Iris pigment epithelial cell (primary cell): ENCODE measurements around the gene GPC6.

Experiments
- DNase-seq: peaks from one replicate; pipeline ENCODE4 v3.0.0-alpha.2; 2011; ENCODE audit warnings: low read depth

GPC6 gene

DNA sequence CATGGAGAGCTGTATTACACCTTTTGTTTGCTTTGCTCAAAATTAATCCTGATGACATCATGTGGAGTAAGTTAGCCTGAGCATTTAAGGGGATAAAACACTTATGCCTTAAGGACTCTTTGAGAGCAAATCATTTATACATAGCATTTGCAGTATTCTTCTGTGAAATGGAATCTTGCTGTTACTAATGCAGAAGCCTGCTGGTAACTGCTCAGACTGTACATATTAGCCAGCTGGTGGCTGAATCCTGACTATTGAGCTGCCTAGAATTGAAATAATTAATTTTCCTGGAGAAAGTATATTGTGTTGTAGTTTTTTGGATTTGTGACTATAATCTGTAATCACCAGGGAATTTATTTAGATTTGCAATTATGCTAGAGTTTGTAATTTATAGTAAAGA is 363.2 kb downstream of the GPC6 start:
- no peak for DNase-seq

DNA sequence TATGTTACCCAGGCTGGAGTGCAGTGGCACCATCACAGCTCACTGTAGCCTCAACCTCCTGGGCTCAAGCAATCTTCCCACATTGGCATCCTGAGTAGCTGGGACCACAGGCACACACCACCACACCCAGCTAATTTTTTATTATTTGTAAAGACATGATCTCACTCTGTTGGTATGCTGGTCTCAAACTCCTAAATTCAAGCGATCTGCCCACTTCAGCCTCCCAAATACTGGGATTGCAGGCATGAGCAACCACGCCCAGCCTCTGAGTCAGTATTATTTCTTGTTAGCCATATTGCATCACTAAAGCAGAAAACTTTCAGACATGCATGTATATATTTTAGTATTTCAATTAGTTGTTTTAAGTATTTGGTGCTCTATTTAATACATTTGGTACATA is 376.4 kb downstream of the GPC6 start:
- DNase-seq: peak; percentile 67

DNA sequence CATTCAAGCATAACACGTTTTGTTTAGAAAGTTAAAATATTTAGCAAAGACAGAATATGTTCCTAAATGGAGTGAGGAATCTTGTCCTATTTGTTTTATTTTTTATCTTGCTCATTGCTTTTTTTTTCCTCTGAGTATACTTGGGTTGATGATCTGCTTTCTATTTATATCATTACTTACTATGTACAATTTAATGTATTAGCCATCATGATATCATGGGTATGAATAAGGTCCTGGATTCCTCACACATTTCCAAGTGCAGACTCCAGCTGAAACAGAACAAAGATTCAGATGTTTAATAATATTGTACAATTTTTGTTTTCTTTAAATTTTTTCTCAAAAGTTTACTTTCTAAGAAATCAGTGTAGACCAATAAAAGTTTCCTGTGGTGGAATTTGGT is 388.2 kb downstream of the GPC6 start:
- no peak for DNase-seq

DNA sequence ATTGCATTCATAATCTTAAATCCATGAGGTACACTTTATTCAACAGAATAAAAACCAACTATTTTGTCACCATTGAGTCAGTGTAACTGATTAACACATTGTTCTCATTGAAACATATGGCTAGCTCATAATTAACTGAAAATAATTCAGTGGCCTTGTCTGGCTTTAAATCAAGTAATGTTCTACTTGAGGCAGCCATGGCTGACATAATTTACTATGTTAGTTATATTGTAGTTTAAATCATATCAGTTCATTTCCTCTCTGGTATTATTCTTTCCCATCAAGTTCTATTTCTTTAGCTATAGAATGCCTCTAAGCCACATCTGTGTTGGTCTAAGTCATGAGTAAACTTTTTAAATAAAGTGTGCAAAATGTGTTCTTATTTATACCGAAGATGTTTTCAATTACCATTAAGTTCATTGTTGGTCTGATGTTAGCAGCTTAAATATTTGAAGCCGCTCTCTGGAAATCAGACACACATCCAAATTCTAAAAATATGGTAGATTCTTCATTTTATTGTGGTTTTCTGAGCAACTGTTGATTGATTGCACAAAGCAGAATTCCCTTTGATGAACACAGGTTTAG is 393.7 kb downstream of the GPC6 start:
- DNase-seq: no peak

DNA sequence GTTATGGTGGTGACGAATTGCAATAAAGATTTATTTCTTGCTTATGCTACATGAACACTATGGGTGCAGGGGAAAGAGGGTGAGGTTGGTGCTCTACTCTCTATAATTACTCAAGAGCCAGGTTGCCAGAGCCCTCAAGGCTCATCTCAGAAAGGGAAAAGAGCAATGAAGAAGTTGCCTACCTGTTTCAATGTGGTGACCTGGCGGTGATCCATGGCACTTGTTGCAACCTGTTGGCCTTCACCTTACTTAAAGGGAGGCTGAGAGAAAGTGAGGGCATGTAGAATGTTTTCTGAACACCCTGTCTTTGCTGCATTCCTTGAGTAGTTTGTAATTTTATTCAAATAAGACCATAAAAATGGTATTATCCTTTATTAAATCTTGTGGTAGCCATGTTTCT is 394.4 kb downstream of the GPC6 start:
- DNase-seq: no peak

DNA sequence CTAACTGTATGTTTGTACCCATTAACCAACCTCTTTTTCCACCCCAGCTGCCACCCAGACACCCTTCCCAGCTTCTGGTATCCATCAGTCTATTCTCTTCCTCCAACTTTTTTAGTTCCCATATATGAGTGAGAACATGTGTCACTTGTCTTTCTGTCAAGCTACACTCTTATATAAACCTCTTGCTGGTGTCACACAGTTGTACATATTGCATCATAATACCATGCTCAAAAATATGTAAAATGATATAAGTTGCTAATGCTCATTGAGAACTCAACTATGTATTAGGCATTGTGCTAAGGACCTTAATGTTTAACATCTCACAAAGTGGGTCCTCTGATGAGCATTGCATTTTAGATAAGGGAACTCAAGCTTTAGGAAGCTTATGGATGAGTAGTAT is 395.4 kb downstream of the GPC6 start:
- DNase-seq: no peak

DNA sequence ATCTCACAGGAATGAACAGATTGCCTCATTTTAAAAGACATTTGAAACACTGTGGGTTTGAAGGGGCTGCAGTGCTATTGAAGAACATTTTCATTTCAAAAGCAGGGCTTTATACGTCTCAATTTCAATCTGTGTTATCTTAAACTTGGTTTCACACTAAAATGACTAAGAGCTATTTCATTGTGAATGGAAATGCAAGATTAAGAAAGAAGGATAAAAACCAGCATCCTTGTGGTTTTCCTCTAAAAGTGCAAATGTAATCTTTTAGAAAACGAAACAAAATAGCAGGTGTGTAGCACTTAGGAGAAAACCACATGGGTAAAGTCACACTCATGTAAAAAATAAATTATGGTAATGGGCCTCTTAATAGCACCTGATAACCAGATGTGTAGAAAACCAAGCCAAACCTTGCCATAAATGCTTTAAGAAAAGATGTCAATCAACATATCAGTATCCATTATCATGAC is 397.7 kb downstream of the GPC6 start:
- peak; percentile 3 for DNase-seq

DNA sequence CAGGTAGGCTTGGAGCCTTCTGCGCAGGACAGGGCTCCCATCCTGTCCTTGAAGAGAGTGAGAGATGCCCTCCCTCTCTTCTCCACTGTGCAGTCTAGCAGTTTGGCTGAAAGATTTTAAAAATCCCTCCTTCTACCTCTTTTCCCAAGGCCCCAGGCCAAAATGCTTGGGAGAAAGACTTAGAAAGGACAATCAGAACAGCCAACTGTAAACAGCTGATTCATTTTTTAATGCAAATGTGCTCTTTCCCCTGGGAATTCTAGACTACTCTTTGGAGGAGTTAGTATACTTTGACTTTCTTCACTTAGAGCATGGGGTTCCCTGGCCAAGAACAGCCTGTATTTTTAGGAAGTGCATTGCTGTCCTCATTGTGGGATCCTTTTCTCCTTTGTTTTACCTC is 398.9 kb downstream of the GPC6 start:
- no peak for DNase-seq

DNA sequence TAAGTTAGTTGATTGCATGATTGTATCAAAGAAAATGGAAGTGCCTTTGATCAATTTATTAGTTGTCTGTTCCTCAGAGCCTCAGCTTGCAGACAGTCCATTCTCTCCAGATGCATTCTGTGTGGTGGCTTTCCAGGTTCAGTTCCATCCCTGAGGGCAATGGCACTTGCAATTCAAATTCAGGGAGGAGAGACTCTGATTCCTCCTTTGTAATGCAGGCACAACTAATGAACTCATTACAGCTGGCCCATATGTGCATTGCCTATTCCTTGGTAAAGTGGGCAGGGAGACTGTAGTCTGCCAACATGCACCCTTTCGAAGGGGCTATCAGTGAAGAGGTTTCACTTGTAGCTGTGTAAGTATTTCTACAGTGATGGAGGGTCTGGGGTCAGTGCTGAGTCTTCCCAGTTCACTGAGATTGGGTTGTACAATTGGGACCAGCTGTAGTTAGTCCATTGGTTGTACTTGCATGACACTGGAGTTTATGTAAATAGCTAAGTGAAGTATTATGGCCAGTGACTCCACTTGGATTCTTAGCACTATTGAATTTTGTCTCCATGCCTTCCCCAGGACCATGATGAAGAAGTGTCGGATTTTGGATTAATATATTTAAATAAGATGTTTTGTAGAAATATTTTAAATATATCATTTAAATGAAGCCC is 401.7 kb downstream of the GPC6 start:
- DNase-seq: no peak

DNA sequence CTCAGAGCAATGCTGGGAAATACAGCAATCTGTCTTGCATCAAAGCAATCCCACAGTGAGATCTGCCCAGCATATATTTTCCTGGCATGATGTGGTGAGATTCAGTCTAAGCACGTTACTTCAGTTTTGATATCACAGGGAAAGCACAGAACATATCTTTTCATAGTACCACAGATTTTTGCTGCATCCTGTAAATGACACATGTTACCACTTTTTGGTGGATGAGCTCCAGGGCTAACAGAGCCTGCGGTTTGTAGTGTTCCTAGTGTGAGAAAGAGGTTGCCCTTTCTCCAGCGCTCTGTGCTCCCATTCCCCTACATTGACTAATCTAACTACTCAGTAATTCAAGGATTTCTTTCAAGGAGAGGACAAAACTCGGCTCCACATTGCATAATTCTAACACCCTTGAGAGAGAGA is 409.0 kb downstream of the GPC6 start:
- peak; percentile 9 for DNase-seq

DNA sequence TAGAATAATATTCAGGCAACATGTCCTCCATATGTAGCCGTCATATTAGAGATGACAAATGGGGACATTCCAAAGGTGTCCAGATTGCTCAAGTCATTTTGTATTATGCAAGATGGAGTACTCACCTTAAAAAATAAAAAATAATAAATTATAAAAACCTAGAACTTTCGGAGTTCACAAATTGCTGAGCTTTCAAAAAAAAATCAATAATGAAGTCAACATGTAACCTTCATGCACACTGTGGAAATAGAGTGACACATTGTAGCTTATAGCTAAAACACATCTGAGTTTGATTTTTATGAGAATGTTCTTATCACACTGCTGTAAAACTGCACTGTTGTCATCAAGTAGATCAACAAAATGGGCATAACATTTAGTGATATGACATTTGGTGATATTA is 411.2 kb downstream of the GPC6 start:
- DNase-seq: no peak

DNA sequence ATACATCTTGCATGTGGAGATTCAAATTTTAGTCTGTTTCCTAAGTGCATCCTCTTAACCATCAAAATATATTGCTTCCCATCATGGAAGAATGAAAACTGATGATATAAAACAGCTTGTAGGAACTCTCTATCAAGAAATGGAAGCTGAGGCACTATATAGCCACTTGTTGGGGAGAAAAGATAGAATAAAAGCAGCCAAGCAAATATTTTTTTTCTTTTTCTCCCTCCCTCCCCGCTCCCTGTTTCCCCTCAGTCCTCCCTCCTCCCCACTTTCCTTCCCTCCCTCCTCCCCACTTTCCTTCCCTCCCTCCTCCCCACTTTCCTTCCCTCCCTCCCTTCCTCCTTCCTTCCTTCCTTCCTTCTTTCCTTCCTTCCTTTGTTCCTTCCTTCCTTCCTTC is 413.8 kb downstream of the GPC6 start:
- DNase-seq: no peak

DNA sequence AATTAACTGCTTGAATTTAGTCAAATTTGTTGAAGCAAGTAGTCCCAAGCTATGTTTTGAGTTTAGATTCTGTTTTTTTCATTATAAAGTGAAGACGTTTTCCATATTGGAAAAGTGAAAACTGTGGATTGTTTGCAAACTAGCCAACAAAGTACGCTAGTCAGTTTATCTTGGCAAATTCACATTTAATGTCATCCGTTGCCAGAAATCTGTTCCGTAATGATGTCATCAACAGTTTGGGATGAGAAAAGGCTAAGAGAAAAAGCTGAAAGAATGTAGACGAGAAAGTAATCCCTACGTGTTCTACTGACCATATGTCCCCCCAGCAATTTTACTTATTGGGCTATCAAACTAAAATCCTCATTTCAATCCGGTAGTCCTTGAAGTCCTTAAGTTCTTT is 419.6 kb downstream of the GPC6 start:
- DNase-seq: no peak

DNA sequence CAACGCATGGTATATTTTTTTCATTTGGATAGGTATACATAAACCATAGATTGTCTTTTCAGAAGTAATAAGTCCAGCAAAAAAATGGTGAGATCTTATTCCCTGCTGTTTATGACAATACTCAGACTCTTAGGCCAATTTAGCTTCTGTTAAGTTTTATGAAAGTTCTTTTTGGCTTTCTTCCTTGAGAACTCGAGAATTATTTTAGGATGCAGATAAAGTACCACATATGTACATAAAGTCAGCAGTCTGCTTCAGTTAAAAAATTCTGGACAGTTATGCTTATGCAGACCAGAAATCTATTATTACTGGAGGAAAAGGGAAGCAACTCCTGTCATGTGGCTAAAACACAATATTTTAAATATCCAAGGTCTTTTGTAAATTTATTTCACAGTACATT is 422.9 kb downstream of the GPC6 start:
- DNase-seq: no peak

DNA sequence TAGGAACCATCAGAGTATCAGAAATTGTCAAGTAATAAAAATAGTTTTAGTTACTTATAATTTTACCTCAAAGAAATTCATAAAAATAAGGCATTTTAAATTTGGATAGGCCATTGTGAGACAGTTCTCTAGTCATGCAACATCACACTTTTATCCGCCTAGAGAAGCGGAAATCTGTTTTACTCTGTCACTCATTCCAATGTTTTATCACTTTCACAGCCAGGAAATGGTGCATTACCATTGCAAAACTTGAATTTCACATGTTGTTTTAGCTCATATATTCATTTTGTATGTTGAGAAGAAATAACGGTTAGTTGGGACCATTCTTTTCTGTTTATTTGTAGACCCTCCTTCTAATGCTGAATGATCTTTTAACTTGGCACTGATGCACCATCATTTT is 427.2 kb downstream of the GPC6 start:
- no peak for DNase-seq

DNA sequence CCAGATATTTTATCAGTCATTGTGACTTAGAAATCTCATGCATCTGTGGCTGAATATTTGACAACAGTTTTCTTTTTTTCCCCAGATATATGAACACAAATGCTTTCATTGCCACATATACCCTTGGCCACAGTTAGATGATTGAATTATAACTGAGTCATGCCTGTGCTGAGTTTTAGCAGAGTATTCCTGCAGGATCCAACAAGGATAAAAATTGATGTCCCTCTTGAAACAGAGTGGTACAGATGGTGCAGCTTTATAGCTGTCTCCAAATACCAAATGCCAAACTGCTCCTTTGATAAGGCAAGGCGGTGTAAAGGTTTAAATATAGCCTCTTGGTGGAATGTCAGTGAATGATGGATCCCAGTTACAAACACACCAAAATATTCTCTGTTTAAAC is 428.5 kb downstream of the GPC6 start:
- DNase-seq: no peak

DNA sequence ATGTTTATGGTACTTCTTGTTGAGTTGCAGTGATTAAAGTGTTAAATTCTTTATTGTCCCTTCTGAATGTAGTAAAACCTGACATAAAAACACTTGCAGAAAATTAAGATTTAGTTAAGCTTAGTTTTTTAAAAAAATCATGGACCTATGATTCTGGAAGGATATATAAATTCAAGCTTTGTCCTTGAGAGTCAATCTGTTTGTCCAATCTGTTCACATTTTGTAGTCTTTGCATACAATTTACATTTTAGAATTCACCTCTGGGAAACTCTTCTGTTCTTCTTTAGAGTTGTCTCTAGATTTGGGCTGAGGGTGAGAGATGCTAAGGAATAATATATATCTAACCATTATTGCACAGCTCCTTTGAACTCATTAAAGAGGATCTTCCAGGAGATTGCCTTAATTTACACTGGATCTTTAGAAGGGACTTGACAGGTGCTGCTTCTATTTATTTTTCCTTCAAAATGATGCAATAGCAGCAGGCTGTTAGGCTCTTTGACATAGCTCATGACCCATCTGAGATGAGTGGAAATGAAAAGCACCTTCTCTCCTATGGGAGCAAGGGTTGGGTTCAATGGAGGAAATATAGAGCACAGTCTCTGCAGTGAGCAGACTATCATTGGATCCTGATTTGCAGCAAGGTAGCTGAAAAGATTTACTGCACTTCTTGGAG is 433.9 kb downstream of the GPC6 start:
- DNase-seq: no peak

DNA sequence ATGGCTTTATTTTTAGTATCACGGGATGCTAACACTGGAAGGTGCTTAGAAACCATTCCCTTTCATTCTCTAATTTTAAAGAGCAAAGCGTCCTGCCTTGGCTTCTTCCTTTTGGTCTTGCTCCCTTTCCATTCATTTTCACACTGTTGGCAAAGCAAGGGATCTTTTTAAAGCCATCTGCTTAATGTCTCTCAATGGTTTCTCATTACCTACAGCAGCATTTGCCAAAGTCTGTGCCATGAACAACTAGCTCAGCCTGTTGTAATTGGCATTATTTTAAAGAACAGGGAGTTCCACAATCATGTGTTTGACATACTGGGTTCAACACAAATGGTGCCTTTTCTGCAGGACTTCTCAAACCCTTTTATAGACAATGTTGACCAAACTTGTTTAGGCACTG is 444.3 kb downstream of the GPC6 start:
- no peak for DNase-seq

DNA sequence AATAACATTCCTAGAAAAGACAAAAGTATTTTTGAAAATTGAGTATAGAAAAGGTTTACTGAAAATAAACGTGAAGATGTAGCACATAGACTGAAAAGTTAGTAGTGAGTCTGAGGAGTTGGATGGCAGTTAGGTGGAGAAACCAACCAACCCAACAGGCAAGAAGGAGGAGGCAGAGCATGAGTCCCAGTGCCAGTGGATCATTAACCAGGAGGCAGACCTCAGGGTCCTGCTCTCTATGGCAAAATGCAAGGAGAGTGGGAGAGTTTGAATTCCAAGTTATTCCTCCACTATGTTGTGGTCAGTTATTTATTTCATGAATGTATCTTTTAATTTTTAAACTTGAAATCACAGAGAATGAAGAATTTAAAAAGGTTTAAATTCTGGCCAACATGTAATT is 446.4 kb downstream of the GPC6 start:
- no peak for DNase-seq

DNA sequence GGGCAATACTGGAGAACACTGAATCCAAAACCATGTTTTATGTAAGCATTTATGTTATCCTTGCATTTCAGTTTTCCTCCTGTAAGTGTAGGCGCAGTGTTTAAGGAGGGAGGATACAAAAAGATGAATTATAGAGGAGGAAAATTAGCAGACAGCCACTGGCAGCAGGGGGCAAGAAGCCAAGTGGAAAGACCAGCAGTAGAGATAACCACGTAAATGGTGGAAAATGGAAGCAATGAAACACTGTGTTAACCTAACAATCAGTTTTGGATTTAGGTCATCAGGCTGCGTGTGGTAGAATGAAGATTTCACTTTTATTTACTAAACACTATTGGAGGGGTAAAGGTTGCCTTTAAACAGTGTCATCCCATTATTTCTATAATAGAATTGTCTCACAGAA is 447.3 kb downstream of the GPC6 start:
- DNase-seq: no peak

DNA sequence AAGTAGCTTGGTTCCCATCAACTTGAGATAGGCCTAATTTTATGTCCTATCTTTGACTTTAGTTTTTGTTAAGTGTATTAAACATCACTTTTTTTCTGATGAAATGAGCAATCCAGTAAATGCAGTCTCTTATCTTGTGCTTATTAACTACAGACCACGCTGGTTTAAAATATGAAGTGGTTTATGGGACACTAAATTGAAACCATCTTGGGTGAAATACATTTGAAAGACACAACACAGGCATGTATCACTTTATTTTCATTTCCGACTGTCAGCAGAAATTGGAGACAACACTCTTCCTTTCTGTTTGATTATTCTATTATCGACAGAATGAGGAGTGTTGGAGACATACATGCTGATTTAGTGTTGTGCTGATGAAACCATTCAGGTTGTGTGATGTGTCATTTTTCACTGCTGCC is 447.7 kb downstream of the GPC6 start:
- no peak for DNase-seq

DNA sequence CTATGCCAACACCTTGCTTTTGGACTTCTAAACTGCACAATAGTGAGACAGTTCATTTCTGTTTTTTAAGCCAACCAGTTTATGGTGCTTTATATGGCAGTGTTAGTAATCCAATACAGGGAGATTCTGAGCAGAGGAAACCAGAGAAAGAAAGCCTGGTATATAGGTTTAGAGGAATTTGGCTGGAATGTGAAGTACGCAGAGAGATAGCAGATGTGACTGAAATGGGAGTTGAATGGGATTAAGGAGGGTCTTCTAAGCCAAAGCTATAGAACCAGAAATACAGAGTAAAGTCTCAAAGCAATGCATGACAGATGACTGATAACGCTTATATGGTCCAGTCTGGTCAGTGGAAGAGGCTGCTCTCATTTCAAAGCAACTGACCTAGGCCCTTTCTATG is 453.7 kb downstream of the GPC6 start:
- no peak for DNase-seq

DNA sequence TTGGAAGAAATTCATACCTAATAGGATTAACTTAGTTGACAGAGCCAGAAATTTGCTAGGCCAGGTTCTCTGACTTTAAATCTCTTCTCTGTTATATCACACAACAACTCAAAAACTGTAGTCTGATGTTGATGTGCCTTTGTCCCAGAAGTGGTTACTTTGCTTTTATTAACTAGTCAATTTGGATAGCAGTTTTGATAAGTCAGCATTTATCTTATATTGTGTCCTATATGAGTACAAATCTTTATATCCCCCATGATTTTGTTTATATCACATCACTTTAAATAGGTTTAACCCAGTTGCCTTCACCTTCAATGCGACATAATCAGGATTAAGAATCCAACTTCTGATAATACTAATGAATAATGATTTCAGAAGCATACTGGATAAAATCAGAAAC is 459.3 kb downstream of the GPC6 start:
- DNase-seq: no peak

DNA sequence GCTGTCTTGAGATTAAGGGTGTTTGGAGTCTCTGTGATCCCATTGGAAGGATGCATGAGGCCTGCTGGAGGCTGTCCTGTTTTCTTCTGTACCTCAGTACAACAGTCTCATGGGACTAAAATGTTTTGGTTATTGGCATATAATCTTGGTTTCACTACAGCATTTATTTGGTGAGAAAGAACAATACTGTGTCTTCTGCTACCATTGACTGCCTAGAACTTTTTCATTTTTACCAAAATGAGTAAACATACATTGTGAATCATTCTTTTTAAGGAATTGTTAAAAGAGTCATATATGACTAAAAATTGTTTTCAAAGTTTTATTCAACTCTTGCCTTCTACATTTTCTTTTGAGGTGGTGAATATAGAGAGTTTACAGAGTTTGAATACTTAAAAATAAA is 459.8 kb downstream of the GPC6 start:
- DNase-seq: no peak
